Measurements from ENCODE around the gene RAE1. TPM values are rescaled to one million over a fixed set of nuclear protein-coding genes. Genes with fewer than 3 reads are reported as not detected.
A peak's percentile ranks its signal among the peaks of the same experiment; 100 is the strongest.

The RAE1 gene
- total and polyA plus RNA-seq, 11 donors, result 7.5 to 26.8 (median 15.5) TPM

- intact Hi-C loops (cut with DNase I), result loop anchor here in 6 of 10 donors (5.0 to 10.0 kb wide), 4 partner anchors 33 to 316 kb away; partner anchors contain the start of gene PMEPA1 (in 1 of the 6)
- H3K27ac ChIP-seq, result peak overlapping the region in 11 of 12 donors; percentile 35 to 97 (median 53)
- DNase-seq (peak in 2 of 5 donors; percentile 20 to 23), ATAC-seq (no peak)
- 34 to 54% (median 47%) methylated on average over 12 to 13 of the region's 13 CpGs for WGBS, 4 donors
- TF ChIP-seq, protein P1, sequence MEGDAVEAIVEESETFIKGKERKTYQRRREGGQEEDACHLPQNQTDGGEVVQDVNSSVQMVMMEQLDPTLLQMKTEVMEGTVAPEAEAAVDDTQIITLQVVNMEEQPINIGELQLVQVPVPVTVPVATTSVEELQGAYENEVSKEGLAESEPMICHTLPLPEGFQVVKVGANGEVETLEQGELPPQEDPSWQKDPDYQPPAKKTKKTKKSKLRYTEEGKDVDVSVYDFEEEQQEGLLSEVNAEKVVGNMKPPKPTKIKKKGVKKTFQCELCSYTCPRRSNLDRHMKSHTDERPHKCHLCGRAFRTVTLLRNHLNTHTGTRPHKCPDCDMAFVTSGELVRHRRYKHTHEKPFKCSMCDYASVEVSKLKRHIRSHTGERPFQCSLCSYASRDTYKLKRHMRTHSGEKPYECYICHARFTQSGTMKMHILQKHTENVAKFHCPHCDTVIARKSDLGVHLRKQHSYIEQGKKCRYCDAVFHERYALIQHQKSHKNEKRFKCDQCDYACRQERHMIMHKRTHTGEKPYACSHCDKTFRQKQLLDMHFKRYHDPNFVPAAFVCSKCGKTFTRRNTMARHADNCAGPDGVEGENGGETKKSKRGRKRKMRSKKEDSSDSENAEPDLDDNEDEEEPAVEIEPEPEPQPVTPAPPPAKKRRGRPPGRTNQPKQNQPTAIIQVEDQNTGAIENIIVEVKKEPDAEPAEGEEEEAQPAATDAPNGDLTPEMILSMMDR (IDR thresholded peaks at IDR 0.05), result no peak
- TF ChIP-seq POLR2A (IDR thresholded peaks at IDR 0.05), result no peak
- H3K36me3 ChIP-seq, result peaks cover 0 to 77% (median 31%) of the 10 kb centered on the region in 9 donors
- no peaks in the 10 kb centered on the region for H3K9me3 ChIP-seq
- peak overlapping the region in 3 of 12 donors; percentile 13 to 30 (median 25) for H3K4me3 ChIP-seq
- H3K4me1 ChIP-seq, result peaks cover 26 to 94% (median 67%) of the 10 kb centered on the region in 12 donors
- no peaks in the 10 kb centered on the region for H3K27me3 ChIP-seq
These were observed 48.0 kb downstream of the RAE1 start for GRCh38 chr20:57398901-57399535.

DNA sequence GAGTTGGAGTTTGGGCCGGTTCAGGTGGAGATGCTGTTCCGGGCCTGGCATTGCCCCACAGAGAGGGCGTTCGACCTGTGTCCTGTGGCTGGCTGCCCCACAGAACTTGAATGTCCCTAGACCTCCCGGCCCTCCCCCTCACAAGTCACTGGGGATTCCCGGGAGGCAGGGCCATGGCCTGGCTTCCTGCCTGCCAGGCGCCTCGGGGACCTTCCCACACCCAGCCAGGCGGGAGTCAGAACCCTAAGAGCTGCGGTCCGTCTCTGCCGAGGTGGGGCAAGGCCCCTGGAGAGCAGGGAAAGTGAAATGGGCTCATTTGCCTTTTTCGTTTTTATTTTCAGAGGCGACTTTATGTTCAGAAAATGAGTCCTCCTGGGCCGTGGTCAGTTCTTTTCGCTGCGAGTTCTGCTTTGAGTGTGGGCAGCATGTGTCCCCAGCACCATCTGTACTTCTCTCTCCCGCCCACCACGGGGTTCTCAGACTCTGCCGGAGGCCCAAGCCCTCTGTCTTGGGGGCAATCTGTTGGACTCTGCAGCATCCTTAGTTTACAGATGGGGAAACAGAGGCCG is 48.6 kb downstream of the RAE1 start:
- 31 to 43% (median 38%) methylated on average over 20 to 21 of the region's 21 CpGs for WGBS, 4 donors
- peak overlapping the region in 9 of 12 donors; percentile 11 to 97 (median 54) for H3K27ac ChIP-seq
- H3K36me3 ChIP-seq, result peaks cover 0 to 77% (median 35%) of the 10 kb centered on the region in 9 donors
- no peaks in the 10 kb centered on the region for H3K9me3 ChIP-seq
- H3K4me1 ChIP-seq, result peaks cover 26 to 94% (median 63%) of the 10 kb centered on the region in 12 donors
- peak overlapping the region in 1 of 12 donors; percentile 30 for H3K4me3 ChIP-seq
- intact Hi-C loops (cut with DNase I), result loop anchor here in 6 of 10 donors (5.0 to 10.0 kb wide), 4 partner anchors 33 to 315 kb away; partner anchors contain the start of gene PMEPA1 (in 1 of the 6)
- no peak for TF ChIP-seq POLR2A (IDR thresholded peaks at IDR 0.05)
- TF ChIP-seq, protein P1 (IDR thresholded peaks at IDR 0.05), result no peak
- peak; percentile 54 to 73 (median 69) for DNase-seq
- no peaks in the 10 kb centered on the region for H3K27me3 ChIP-seq
- ATAC-seq, result peak; percentile 10 to 42 (median 30)

DNA sequence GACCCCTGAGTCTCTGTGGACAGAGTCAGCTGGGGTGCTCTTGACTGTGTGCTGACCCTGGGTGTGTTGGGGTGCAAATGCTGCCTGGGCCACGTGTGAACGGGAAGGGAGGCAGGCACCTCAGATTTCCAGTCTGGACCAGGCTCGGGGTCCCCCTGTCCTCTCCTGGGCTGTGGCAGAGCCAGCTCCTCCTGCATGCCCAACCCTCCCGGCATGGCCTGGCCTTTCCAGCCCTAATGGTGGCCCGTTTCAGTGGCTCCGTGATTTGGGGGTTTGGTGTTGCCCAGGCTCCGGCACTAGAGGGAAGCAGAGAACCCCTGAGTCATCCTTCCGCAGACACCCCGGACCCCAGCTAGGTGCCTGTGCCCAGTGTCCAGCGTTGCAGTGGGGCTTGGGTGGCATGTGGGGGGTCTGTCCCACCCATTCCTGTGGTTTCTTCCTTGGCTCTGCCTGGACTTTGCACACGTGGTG is 49.2 kb downstream of the RAE1 start:
- no peak overlapping the region for H3K4me3 ChIP-seq
- TF ChIP-seq, protein P1 (IDR thresholded peaks at IDR 0.05), result peak in 2 of 12 donors; percentile 10 to 15
- TF ChIP-seq POLR2A (IDR thresholded peaks at IDR 0.05), result no peak
- H3K27ac ChIP-seq, result peak overlapping the region in 3 of 12 donors; percentile 46 to 97 (median 89)
- intact Hi-C loops (cut with DNase I), result no loop called here
- ATAC-seq (no peak), DNase-seq (peak in 3 of 5 donors; percentile 23 to 44 (median 29))
- WGBS, 4 donors, result 57 to 78% (median 69%) methylated on average over 5 to 11 of the region's 11 CpGs
- peaks cover 20 to 94% (median 58%) of the 10 kb centered on the region in 12 donors for H3K4me1 ChIP-seq
- H3K9me3 ChIP-seq, result no peaks in the 10 kb centered on the region
- peaks cover 0 to 77% (median 36%) of the 10 kb centered on the region in 9 donors for H3K36me3 ChIP-seq
- H3K27me3 ChIP-seq, result no peaks in the 10 kb centered on the region
